ENCODE results near the gene ZFP36L2. TPM values are rescaled to one million over a fixed set of nuclear protein-coding genes. Genes with fewer than 3 reads are reported as not detected.

The ZFP36L2 gene
- total RNA-seq, 4 donors from 2014 or later: 90.0 to 141 (median 116) TPM

- H3K4me3 ChIP-seq: peak overlapping the region in 1 of 4 donors; percentile 20
- whole genome bisulfite sequencing, 2 donors: 73 to 75% methylated on average over 10 of the region's 10 CpGs
- H3K9me3 ChIP-seq: no peaks in the 10 kb centered on the region
- no peaks in the 10 kb centered on the region for H3K27me3 ChIP-seq
- TF ChIP-seq CTCF (IDR thresholded peaks at IDR 0.05): no peak
- TF ChIP-seq POLR2A (IDR thresholded peaks at IDR 0.05): no peak
- no peak for TF ChIP-seq EP300 (IDR thresholded peaks at IDR 0.05)
- H3K4me1 ChIP-seq: peaks cover 0 to 72% (median 33%) of the 10 kb centered on the region in 4 donors
- H3K27ac ChIP-seq: peak overlapping the region; percentile 61 to 96 (median 84)
- DNase-seq (ENCODE audit: low spot score in 2 of 2): no peak
- no peaks in the 10 kb centered on the region for H3K36me3 ChIP-seq
These were observed 41.9 kb upstream of the ZFP36L2 start for GRCh38 chr2:43268066-43268953.

DNA sequence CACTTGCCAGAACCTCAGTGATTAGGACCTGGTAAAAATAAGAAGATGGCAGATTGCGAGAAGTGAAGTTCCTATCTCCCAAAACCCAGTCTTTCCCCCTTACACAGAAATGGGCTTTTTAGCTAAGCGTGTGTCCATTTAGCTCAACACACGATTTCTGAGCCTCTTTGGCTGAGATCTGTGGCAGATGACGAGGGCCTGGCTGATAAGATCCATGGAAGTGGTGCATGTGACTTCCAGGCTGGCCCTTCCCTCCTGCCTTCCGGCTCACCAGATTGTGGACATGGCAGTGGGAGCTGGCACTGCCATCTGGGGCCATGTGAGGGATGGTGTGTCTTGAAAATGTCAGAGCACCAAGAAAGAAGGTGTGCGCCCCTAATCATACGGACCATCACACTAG is 41.0 kb upstream of the ZFP36L2 start:
- H3K27me3 ChIP-seq: no peaks in the 10 kb centered on the region
- H3K4me3 ChIP-seq: no peak overlapping the region
- WGBS, 2 donors: 94 to 99% methylated on average over 7 of the region's 7 CpGs
- H3K27ac ChIP-seq: peak overlapping the region in 3 of 4 donors; percentile 75 to 96 (median 93)
- DNase-seq (ENCODE audit: low spot score in 2 of 2): no peak
- TF ChIP-seq POLR2A (IDR thresholded peaks at IDR 0.05) (no peak), EP300 (IDR thresholded peaks at IDR 0.05) (no peak), CTCF (IDR thresholded peaks at IDR 0.05) (no peak)
- peaks cover 0 to 71% (median 33%) of the 10 kb centered on the region in 4 donors for H3K4me1 ChIP-seq
- H3K36me3 ChIP-seq: no peaks in the 10 kb centered on the region
- H3K9me3 ChIP-seq: no peaks in the 10 kb centered on the region

GRCh38 chr2:43266711-43267111 is 40.3 kb upstream of the ZFP36L2 start:
- Histone ChIP-seq H3K27ac (peak overlapping the region in 2 of 4 donors; percentile 93 to 96), H3K27me3 (no peaks in the 10 kb centered on the region), H3K9me3 (no peaks in the 10 kb centered on the region), H3K4me1 (peaks cover 0 to 71% (median 33%) of the 10 kb centered on the region in 4 donors), H3K4me3 (no peak overlapping the region), H3K36me3 (no peaks in the 10 kb centered on the region)
- TF ChIP-seq CTCF (IDR thresholded peaks at IDR 0.05) (no peak), POLR2A (IDR thresholded peaks at IDR 0.05) (no peak)
- 76 to 88% methylated on average over 4 of the region's 4 CpGs for WGBS, 2 donors
- DNase-seq (ENCODE audit: low spot score in 2 of 2): peak; percentile 44 to 58

DNA sequence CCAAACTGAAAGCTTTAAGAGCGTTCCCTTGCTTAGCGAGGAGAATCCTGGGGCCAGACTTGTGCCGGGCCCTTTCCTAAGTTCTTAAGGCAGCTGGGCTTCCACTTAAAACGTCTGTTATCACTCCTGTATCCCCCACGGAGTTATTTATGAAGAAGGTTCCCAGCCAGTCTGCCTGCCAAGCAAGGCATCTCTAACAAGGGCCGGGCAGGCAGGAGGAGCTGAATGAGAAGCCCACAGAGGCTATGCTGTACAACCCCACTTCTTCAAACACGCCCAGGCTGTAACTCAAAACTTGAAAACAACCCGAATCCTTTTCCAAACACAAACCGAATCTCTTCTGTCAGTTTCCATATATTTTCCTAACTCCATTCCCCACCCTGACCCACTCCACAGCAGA is 39.0 kb upstream of the ZFP36L2 start:
- no peaks in the 10 kb centered on the region for H3K36me3 ChIP-seq
- H3K9me3 ChIP-seq: no peaks in the 10 kb centered on the region
- TF ChIP-seq EP300 (IDR thresholded peaks at IDR 0.05) (peak in 1 of 2 donors; percentile 18), CTCF (IDR thresholded peaks at IDR 0.05) (no peak), POLR2A (IDR thresholded peaks at IDR 0.05) (no peak)
- no peak for DNase-seq (ENCODE audit: low spot score in 2 of 2)
- H3K27ac ChIP-seq: peak overlapping the region; percentile 50 to 96 (median 74)
- no peaks in the 10 kb centered on the region for H3K27me3 ChIP-seq
- peak overlapping the region in 1 of 4 donors; percentile 1 for H3K4me3 ChIP-seq
- H3K4me1 ChIP-seq: peaks cover 0 to 66% (median 30%) of the 10 kb centered on the region in 4 donors
- WGBS, 2 donors: 45 to 61% methylated on average over 9 of the region's 9 CpGs

- Histone ChIP-seq H3K4me3 (peak overlapping the region in 1 of 4 donors; percentile 1), H3K36me3 (no peaks in the 10 kb centered on the region), H3K27me3 (no peaks in the 10 kb centered on the region), H3K4me1 (peaks cover 0 to 62% (median 25%) of the 10 kb centered on the region in 4 donors), H3K9me3 (no peaks in the 10 kb centered on the region), H3K27ac (peak overlapping the region; percentile 50 to 96 (median 74))
- DNase-seq (ENCODE audit: low spot score in 2 of 2): no peak
- TF ChIP-seq POLR2A (IDR thresholded peaks at IDR 0.05) (no peak), CTCF (IDR thresholded peaks at IDR 0.05) (no peak), EP300 (IDR thresholded peaks at IDR 0.05) (no peak)
- 47 to 51% methylated on average over 5 of the region's 5 CpGs for WGBS, 2 donors
These were observed 38.6 kb upstream of the ZFP36L2 start for GRCh38 chr2:43265001-43265400.

Data from tibial nerve (tissue), 4 donors.